NCI-H82 treated with DMSO at 0.1 percent for 48 hours (cell line): ENCODE data around the gene HOXA5.

Experiments
- DNase-seq: peaks from one replicate; lab custom pipeline; 2025; ENCODE audit not compliant: unreplicated experiment; lab: John Stamatoyannopoulos, UW

HOXA5 gene

GRCh38 chr7:27122077-27122910 is 21.2 kb downstream of the HOXA5 start:
- no peak for DNase-seq

- DNase-seq = no peak
These were observed 21.8 kb downstream of the HOXA5 start for GRCh38 chr7:27121684-27122076.

- no peak for DNase-seq
These were observed 24.0 kb downstream of the HOXA5 start for GRCh38 chr7:27119412-27119911.

- DNase-seq = no peak
These were observed 24.9 kb downstream of the HOXA5 start for GRCh38 chr7:27118580-27118979.

- no peak for DNase-seq
These were observed 25.5 kb downstream of the HOXA5 start for GRCh38 chr7:27117887-27118491.

GRCh38 chr7:27116962-27117886 is 26.3 kb downstream of the HOXA5 start:
- DNase-seq = no peak

- DNase-seq = no peak
These were observed 27.2 kb downstream of the HOXA5 start for GRCh38 chr7:27116031-27116961.

GRCh38 chr7:27115221-27116026 is 28.1 kb downstream of the HOXA5 start:
- no peak for DNase-seq

GRCh38 chr7:27114881-27115220 is 28.6 kb downstream of the HOXA5 start:
- no peak for DNase-seq

GRCh38 chr7:27113991-27114769 is 29.3 kb downstream of the HOXA5 start:
- DNase-seq = no peak

- DNase-seq = peak; percentile 60
These were observed 30.2 kb downstream of the HOXA5 start for GRCh38 chr7:27112955-27113949.

- DNase-seq = no peak
These were observed 31.1 kb downstream of the HOXA5 start for GRCh38 chr7:27112361-27112760.

GRCh38 chr7:27111751-27112277 is 31.7 kb downstream of the HOXA5 start:
- no peak for DNase-seq

GRCh38 chr7:27111042-27111750 is 32.3 kb downstream of the HOXA5 start:
- DNase-seq = no peak

- DNase-seq = peak; percentile 37
These were observed 33.1 kb downstream of the HOXA5 start for GRCh38 chr7:27110186-27111031.
